ENCODE measurements around the gene GTPBP1.

Gene GTPBP1

DNA sequence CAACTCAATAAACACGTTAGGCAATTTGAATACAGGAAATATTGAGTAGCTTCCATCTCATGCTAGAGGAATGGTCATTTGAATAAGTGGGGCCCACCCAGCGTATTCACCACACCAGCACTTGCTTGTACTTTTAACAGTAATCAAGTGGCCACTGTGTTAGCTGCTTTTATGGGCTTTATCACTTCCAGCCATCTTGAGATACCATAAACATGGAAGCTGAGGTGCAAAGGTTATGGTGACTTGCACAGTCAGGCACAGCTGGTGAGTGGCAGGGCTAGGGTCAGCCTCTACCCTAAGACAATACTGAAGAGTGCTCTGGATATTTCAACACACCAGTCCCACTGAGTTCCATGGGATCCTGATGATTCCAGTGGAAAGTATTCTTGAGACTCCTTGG lies 11.7 kb upstream of the GTPBP1 start:
- Histone ChIP-seq H3K27ac (ENCODE audit: low read depth, low read length) (no peak overlapping the region), H4K20me1 (ENCODE audit: low read depth, low read length) (no peaks in the 10 kb centered on the region), H3K9me2 (replicated peaks; ENCODE audit: insufficient read depth, low read length) (no peaks in the 10 kb centered on the region), H3F3A (ENCODE audit: insufficient read depth) (no peaks in the 10 kb centered on the region), H3K4me2 (ENCODE audit: low read depth, low read length, poor library complexity, severe bottlenecking) (no peak overlapping the region), H3K36me3 (ENCODE audit: low read length) (0 out of 2 replicates have a peak, but pooled peaks cover 2% of the 10 kb centered on the region), H3K79me2 (ENCODE audit: insufficient read depth, low read length) (peaks cover 44% of the 10 kb centered on the region; the same call in 1 of the 2 replicates), H3K27me3 (ENCODE audit: low read length) (no peaks in the 10 kb centered on the region), H3K9ac (ENCODE audit: low read length) (no peak overlapping the region), H3K9me3 (ENCODE audit: insufficient read depth, low read length) (no peaks in the 10 kb centered on the region), H2AFZ (ENCODE audit: low read depth, low read length, severe bottlenecking) (no peak overlapping the region), H3K4me3 (ENCODE audit: insufficient read depth, low read length, poor library complexity, severe bottlenecking) (no peak overlapping the region)
- no peak for TF ChIP-seq EZH2phosphoT487 (conservative IDR thresholded peaks at IDR 0.05; ENCODE audit: low read length)
- TF ChIP-seq, protein P1, sequence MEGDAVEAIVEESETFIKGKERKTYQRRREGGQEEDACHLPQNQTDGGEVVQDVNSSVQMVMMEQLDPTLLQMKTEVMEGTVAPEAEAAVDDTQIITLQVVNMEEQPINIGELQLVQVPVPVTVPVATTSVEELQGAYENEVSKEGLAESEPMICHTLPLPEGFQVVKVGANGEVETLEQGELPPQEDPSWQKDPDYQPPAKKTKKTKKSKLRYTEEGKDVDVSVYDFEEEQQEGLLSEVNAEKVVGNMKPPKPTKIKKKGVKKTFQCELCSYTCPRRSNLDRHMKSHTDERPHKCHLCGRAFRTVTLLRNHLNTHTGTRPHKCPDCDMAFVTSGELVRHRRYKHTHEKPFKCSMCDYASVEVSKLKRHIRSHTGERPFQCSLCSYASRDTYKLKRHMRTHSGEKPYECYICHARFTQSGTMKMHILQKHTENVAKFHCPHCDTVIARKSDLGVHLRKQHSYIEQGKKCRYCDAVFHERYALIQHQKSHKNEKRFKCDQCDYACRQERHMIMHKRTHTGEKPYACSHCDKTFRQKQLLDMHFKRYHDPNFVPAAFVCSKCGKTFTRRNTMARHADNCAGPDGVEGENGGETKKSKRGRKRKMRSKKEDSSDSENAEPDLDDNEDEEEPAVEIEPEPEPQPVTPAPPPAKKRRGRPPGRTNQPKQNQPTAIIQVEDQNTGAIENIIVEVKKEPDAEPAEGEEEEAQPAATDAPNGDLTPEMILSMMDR (IDR thresholded peaks at IDR 0.05; ENCODE audit: insufficient read depth, low read length, poor library complexity, severe bottlenecking), result no peak

DNA sequence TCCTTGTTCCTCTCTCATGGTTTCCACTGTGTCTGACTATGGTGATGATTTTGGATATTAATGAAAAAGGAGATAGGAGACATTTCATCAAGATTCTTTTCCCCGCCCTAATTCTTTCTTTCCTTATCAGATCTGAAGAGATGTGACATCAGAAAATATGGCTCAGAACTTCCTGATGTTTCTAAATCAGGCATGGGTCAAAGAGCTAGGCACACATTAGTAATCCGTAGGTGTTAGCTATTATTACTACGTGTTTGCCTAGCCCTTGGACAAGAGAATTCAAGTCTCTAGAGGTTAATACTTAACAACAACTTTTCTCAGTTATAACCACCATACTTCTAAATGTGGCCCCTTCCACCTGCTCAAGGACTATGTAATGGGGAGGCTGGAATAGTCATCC lies 10.8 kb upstream of the GTPBP1 start:
- Histone ChIP-seq H3K9me3 (ENCODE audit: insufficient read depth, low read length) (no peaks in the 10 kb centered on the region), H3K79me2 (ENCODE audit: insufficient read depth, low read length) (peaks cover 53% of the 10 kb centered on the region), H3K4me2 (ENCODE audit: low read depth, low read length, poor library complexity, severe bottlenecking) (no peak overlapping the region), H3K4me3 (ENCODE audit: insufficient read depth, low read length, poor library complexity, severe bottlenecking) (no peak overlapping the region), H3K27me3 (ENCODE audit: low read length) (no peaks in the 10 kb centered on the region), H3F3A (ENCODE audit: insufficient read depth) (peaks cover 4% of the 10 kb centered on the region; the same call in 1 of the 2 replicates), H4K20me1 (ENCODE audit: low read depth, low read length) (no peaks in the 10 kb centered on the region), H3K9ac (ENCODE audit: low read length) (no peak overlapping the region), H3K27ac (ENCODE audit: low read depth, low read length) (no peak overlapping the region), H3K36me3 (ENCODE audit: low read length) (0 out of 2 replicates have a peak, but pooled peaks cover under 1% of the 10 kb centered on the region), H2AFZ (ENCODE audit: low read depth, low read length, severe bottlenecking) (no peak overlapping the region), H3K9me2 (replicated peaks; ENCODE audit: insufficient read depth, low read length) (no peaks in the 10 kb centered on the region)
- no peak for TF ChIP-seq EZH2phosphoT487 (conservative IDR thresholded peaks at IDR 0.05; ENCODE audit: low read length)
- TF ChIP-seq, protein P1 (IDR thresholded peaks at IDR 0.05; ENCODE audit: insufficient read depth, low read length, poor library complexity, severe bottlenecking), result no peak

DNA sequence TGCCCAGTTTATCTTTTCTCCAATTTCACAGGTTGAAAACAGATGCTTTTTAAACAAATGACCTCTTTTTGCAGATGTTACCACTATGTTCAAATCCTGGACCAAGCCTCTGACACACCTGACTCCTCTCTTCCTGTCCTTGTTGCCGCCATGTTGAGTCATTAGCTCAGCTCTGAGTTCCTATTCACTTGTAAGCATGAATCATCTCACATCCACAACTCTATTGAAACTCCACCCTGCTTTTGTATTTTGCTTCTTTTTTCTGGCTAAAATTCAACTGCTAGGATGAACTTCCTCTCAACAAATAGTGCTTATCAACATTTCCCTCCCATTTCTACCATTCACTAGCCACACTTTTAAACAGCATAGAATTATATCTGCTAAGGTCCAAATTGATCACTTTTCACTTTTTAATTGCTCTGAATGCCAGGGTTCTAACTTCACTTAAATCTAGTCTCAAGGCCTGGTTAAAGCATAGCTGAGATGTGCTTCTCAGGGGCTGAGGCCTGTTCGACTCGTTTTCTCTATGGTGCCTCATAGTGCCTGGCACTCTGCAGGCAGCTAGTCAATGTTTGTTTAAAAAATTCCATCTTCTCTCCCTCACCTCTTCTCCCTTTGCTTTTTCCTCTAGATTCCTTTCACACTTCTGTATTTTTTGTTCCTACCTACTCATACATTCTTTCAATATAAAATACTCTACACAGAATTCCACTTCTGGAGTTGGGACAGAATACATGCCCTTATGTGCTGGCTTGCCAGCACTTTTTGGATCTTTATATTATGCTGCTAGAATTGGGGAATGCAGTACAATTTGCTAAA lies 8.9 kb upstream of the GTPBP1 start:
- Histone ChIP-seq H3K4me2 (ENCODE audit: low read depth, low read length, poor library complexity, severe bottlenecking) (peak overlapping the region; percentile 100), H3K27ac (ENCODE audit: low read depth, low read length) (no peak overlapping the region), H3K36me3 (ENCODE audit: low read length) (no peaks in the 10 kb centered on the region), H3K9me2 (replicated peaks; ENCODE audit: insufficient read depth, low read length) (no peaks in the 10 kb centered on the region), H3K4me3 (ENCODE audit: insufficient read depth, low read length, poor library complexity, severe bottlenecking) (no peak overlapping the region), H3K27me3 (ENCODE audit: low read length) (no peaks in the 10 kb centered on the region), H3F3A (ENCODE audit: insufficient read depth) (peaks cover 4% of the 10 kb centered on the region; the same call in 1 of the 2 replicates), H2AFZ (ENCODE audit: low read depth, low read length, severe bottlenecking) (no peak overlapping the region), H3K79me2 (ENCODE audit: insufficient read depth, low read length) (peaks cover 54% of the 10 kb centered on the region), H4K20me1 (ENCODE audit: low read depth, low read length) (no peaks in the 10 kb centered on the region), H3K9ac (ENCODE audit: low read length) (no peak overlapping the region), H3K9me3 (ENCODE audit: insufficient read depth, low read length) (no peaks in the 10 kb centered on the region)
- no peak for TF ChIP-seq EZH2phosphoT487 (conservative IDR thresholded peaks at IDR 0.05; ENCODE audit: low read length)
- TF ChIP-seq, protein P1 (IDR thresholded peaks at IDR 0.05; ENCODE audit: insufficient read depth, low read length, poor library complexity, severe bottlenecking), result no peak

Data from SU-DHL-6 (cell line).